HK-2 (cell line): ENCODE measurements around the gene FGD3.
"Not testable (repeated sequence)": the region's sequence is repeated elsewhere in the genome, so short reads cannot be mapped to it uniquely, and the experiment has no call there.

ENCODE experiments used
- DNase-seq: peaks from one replicate; pipeline ENCODE4 v3.0.0-alpha.2; 2018; ENCODE audit not compliant: unreplicated experiment

The FGD3 gene

DNA sequence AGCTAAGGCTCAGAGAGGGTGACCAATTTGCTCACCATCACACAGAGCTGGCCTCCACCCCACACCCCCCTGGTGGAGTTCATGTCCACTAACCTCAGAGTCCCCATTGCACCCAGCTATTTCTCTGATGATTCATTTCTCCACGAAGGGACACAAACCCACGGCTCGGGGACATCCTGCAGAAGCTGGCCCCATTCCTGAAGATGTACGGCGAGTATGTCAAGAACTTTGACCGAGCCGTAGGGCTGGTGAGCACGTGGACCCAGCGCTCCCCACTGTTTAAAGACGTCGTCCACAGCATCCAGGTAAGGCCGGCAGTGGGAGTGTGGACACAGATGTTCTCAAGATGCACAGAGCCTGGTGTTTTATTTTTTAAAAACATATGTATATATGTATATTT lies 58.6 kb downstream of the FGD3 start:
- DNase-seq = no peak

GRCh38 chr9:93007529-93008058 lies 60.3 kb downstream of the FGD3 start:
- DNase-seq = no peak

GRCh38 chr9:93008457-93008856 lies 61.1 kb downstream of the FGD3 start:
- DNase-seq = no peak

GRCh38 chr9:93009337-93010015 lies 62.2 kb downstream of the FGD3 start:
- DNase-seq = no peak

DNA sequence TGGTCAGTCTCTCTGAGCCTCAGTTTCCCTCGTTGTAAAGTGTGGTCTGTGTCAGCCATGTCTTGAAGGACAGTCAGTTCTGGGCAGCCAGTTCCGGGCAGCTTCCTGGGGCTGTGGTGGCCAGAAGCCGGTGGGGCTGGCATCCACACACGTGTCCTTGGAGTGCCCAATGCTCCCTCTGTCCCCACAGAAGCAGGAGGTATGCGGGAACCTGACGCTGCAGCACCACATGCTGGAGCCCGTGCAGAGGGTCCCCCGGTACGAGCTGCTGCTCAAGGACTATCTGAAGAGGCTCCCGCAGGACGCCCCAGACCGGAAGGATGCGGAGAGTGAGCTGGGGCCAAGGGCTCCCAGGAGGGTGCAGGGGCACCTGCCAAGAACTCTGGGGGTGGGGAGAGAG lies 62.7 kb downstream of the FGD3 start:
- no peak for DNase-seq

DNA sequence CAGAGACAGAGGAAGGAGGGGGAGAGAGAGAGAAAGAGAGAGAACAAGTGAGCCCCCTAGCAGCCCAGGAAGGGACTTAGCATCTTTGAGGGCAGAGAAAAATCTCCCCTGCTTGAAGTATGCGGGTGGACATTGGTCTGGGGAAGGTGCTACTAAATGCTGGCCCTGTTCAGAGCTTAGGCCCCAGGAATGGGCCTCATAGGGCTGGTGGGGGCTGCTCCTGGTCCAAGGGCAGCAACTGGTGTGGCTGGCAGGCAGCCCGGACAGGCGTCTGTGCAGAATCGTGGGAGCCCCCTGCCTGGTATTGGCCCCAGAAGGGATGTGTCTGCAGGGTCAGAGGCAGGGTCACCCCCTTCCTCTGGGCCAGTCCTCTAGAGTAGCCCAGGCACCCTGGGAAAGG lies 63.4 kb downstream of the FGD3 start:
- no peak for DNase-seq

DNA sequence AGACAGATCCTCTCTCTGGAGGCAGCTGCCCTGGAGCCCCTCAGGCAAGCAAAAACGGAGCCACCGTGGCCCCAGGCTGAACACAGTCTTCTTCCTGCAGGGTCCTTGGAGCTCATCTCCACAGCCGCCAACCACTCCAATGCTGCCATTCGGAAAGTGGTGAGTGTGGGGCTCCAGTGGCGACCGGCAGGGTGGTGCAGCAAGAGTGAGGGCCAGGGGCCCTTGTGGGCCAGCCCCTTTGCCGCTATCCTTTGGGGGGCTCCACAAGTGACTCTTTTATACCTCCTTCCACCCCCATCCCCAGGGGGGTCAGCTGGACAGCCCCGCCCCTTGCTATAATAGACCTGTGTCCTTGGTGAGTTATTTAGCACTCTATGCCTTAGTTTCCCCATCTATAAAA lies 63.8 kb downstream of the FGD3 start:
- DNase-seq = no peak

DNA sequence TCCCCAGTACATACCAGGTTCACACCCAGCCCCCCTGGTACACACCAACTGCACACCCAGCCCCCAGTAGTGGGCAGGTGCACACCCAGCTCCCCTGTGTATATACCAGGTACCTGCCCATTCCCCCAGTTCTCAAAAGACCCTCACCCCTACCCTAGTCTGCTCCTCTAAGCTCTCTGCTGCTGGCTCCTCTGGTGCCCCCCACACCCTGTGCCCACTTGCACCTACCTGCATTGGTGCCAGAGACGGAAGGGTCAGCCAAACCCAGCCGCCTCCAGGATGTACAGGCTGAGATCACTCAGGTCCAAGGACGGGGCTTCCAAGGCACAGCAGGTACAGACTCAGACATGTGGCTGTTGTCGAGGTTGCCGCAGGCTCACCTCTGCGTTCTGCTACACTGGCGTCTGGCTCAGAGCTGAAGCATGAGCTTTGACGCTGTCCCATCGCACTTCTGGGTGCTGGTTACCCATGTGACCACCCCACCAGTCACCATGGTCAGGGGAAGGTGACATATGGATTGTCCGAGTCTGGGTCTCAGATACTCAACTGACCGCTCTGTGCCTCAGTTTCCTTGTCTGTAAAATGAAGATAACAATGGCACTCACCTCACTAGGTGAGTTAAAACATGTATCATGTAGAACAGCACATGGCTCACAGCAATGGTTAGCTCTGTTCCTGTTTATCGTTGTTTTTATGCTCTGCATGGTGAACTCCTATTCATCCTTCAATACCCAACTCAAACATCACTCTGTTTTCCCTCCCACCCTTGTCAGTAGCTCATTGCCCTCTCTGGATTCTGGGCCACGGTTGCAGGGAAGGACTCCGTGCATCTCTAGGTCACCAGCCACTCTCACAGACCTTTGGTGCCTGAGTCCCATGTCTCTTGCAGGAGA lies 65.9 kb downstream of the FGD3 start:
- DNase-seq = no peak

DNA sequence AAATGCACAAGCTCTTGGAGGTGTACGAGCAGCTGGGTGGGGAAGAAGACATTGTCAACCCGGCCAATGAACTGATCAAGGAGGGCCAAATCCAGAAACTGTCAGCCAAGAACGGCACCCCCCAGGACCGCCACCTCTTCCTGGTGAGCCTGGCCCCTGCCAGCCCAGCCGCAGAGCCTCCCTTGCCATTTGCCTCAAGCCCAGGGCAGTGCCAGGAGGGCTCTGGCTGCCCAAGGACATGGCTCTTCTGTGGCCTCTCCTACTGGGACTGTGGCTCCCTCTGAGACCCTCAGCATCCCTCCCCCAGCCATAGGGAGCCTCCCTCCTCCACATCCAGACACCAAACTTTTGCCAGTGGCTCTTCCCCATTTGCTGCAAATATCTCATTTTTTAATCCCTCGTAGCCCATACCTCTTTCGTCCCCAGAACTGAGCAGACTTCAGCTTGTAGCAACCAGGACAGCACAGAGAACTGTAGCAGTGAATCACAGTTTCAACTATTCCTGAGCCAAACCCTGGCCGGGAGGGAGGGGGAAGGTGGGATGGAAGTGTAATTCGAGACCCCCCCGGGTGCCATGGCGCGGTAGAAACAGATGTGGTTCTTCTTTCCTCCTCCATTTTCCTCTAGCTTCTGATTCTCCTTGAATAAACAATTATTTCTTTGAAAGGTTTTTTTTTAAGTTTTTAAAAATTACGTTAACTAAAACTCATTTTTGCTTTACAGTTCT lies 66.7 kb downstream of the FGD3 start:
- no peak for DNase-seq

DNA sequence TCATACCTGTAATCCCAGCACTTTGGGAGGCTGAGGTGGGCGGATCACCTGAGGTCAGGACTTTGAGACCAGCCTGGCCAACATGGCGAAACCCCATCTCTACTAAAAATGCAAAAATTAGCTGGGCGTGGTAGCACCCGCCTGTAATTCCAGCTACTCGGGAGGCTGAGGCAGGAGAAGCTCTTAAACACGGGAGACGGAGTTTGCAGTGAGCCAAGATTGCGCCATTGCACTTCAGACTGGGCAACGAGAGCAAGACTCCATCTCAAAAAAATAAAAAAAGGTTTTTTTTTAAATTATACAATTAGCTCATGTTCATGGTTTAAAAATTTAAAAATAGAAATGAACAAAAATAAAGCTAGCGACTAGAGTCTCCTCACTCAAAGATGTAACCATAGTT lies 67.9 kb downstream of the FGD3 start:
- not testable (repeated sequence) for DNase-seq

GRCh38 chr9:93017621-93018020 lies 70.3 kb downstream of the FGD3 start:
- no peak for DNase-seq

- DNase-seq = no peak
These were observed 72.8 kb downstream of the FGD3 start for GRCh38 chr9:93020151-93020550.

GRCh38 chr9:93020771-93021670 lies 73.7 kb downstream of the FGD3 start:
- no peak for DNase-seq

GRCh38 chr9:93022066-93022465 lies 74.7 kb downstream of the FGD3 start:
- no peak for DNase-seq

GRCh38 chr9:93022721-93023520 lies 75.6 kb downstream of the FGD3 start:
- no peak for DNase-seq

DNA sequence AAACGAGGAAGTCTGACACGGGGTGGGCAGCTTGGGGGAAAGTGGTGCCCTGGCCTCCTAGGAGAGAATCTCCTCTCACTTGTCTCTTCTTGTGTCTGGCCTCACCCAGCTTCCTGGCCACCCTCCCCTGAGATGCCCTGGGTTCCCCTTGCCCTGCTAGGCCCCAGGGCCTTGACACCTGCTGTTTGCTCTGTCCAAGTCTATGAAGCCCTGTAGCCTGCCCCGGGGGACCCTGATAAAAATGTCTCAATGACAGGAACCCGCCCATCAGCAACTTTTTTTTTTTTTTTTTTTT lies 76.1 kb downstream of the FGD3 start:
- no peak for DNase-seq

DNA sequence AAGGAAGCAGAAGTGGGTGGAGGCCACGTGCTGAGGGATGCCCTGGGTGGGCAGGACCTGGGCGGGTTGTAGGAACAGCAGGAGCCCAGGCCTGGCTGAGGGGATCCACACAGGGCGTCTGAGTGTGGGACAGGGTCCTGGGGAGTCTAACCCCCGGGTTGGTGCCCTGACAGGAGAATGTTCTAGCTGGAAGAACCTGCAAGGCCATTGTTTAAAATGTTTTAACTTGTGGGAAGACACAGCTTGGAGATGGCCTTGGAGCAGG lies 77.3 kb downstream of the FGD3 start:
- no peak for DNase-seq

GRCh38 chr9:93024986-93025630 lies 77.8 kb downstream of the FGD3 start:
- no peak for DNase-seq

DNA sequence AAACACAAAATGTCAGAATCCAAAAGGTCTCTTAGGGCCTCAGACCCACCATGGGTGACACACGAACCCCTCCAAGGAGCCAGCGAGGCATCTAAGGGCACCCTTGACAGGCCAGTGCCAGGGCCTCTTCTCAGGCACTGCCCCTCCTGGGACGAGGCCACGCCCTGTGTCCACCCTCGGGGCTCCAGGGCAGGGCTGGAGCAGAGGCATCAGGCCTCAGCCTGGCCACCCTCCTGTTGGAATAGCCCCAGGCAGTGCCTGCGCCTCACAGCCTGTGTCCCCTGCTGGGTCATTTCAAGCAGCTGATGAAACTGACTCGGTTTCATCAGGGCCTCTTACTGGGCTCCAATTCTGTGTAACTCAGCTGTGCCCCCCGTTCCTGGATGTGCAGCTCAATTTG lies 78.4 kb downstream of the FGD3 start:
- no peak for DNase-seq

GRCh38 chr9:93026640-93027039 lies 79.3 kb downstream of the FGD3 start:
- no peak for DNase-seq

- no peak for DNase-seq
These were observed 80.4 kb downstream of the FGD3 start for GRCh38 chr9:93027750-93028149.
